Measurements from ENCODE around the gene FBL.

- TF ChIP-seq, protein P1, sequence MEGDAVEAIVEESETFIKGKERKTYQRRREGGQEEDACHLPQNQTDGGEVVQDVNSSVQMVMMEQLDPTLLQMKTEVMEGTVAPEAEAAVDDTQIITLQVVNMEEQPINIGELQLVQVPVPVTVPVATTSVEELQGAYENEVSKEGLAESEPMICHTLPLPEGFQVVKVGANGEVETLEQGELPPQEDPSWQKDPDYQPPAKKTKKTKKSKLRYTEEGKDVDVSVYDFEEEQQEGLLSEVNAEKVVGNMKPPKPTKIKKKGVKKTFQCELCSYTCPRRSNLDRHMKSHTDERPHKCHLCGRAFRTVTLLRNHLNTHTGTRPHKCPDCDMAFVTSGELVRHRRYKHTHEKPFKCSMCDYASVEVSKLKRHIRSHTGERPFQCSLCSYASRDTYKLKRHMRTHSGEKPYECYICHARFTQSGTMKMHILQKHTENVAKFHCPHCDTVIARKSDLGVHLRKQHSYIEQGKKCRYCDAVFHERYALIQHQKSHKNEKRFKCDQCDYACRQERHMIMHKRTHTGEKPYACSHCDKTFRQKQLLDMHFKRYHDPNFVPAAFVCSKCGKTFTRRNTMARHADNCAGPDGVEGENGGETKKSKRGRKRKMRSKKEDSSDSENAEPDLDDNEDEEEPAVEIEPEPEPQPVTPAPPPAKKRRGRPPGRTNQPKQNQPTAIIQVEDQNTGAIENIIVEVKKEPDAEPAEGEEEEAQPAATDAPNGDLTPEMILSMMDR (IDR thresholded peaks at IDR 0.05 in 2 of 3, conservative IDR thresholded peaks at IDR 0.05 in 1 of 3; ENCODE audit: control insufficient read depth in 2 of 3, extremely low read depth in 1 of 3, insufficient read depth in 1 of 3, low read depth in 3 of 3, low read length in 3 of 3) = no peak
- TF ChIP-seq TCF12 (IDR thresholded peaks at IDR 0.05; ENCODE audit: low read depth, low read length) (no peak), BACH1 (IDR thresholded peaks at IDR 0.05; ENCODE audit: borderline replicate concordance) (no peak), POLR2A (IDR thresholded peaks at IDR 0.05; ENCODE audit: low read depth, low read length) (no peak), MXI1 (IDR thresholded peaks at IDR 0.05; ENCODE audit: low read depth, low read length) (no peak), EP300 (IDR thresholded peaks at IDR 0.05; ENCODE audit: borderline replicate concordance in 1 of 2, control insufficient read depth in 1 of 2, low read depth in 2 of 2, low read length in 2 of 2) (no peak), POLR2AphosphoS5 (IDR thresholded peaks at IDR 0.05; ENCODE audit: low read length) (no peak), NFYB (IDR thresholded peaks at IDR 0.05; ENCODE audit: insufficient read depth, low read depth, low read length) (no peak), HDAC2 (IDR thresholded peaks at IDR 0.05) (no peak), YY1 (IDR thresholded peaks at IDR 0.05; ENCODE audit: low read depth, low read length) (no peak), EZH2 (IDR thresholded peaks at IDR 0.05; ENCODE audit: borderline replicate concordance, control insufficient read depth, low read depth, low read length) (no peak), RUNX3 (IDR thresholded peaks at IDR 0.05; ENCODE audit: low read length) (no peak), ZBTB11 (CRISPR knock-in tag; IDR thresholded peaks at IDR 0.05) (no peak), POLR2AphosphoS2 (IDR thresholded peaks at IDR 0.05; ENCODE audit: low read depth, low read length) (no peak)
Measured at GRCh38 chr19:39817888-39818561, 28.2 kb downstream of the FBL start.

All from GM12878 (cell line).